GM12878 (cell line): Measurements from ENCODE around the gene PALD1. TPM values are rescaled to one million over a fixed set of nuclear protein-coding genes. Genes with fewer than 3 reads are reported as not detected.

Experiments
- ATAC-seq: fragments of 200-7000 bp; cut with Tn5 transposase; 3 replicates; pipeline ENCODE4 v1.9.1; 2020; ENCODE audit warnings: mild to moderate bottlenecking, moderate library complexity
- BruUV-seq: library from RNA; stranded (reverse); fragments of 400-500 nt; replicated peaks from 2 replicates; lab custom pipeline; 2021; lab: Mats Ljungman, UMichigan
- CTCF ChIA-PET: fragments of 300-600 bp; sonication (Branson Sonifier 250); formaldehyde crosslinking; extraction: SDS; loops from one replicate; lab custom pipeline; 2021; ENCODE audit warnings: inconsistent platforms; lab: Yijun Ruan, JAX
- POLR2A ChIA-PET: fragments of 350-600 bp; formaldehyde crosslinking; extraction: SDS; loops from one replicate; lab custom pipeline; 2021; ENCODE audit warnings: inconsistent platforms; lab: Charles Lee
- RAD21 ChIA-PET: fragments of 300-600 bp; sonication (Branson Sonifier 250); formaldehyde crosslinking; loops from one replicate; lab custom pipeline; 2023; ENCODE audit warnings: antibody characterized with exemption; ENCODE audit not compliant: unreplicated experiment; lab: Charles Lee
- SMC1A ChIA-PET: fragments of 300-600 bp; sonication (Branson Sonifier 250); formaldehyde crosslinking; loops from one replicate; lab custom pipeline; 2023; ENCODE audit not compliant: unreplicated experiment, uncharacterized antibody; lab: Charles Lee
- DNase-seq: peaks from one replicate; pipeline ENCODE4 v3.0.0-alpha.2; 2011; ENCODE audit warnings: low read depth, low spot score
- FAIRE-seq: peaks from 3 replicates; lab custom pipeline; 2011; peaks lifted over from hg19 to GRCh38; lab: Jason Lieb, UNC
- H2AFZ ChIP-seq: 2 replicates; pipeline ENCODE4 v1.6.0; 2011; ENCODE audit warnings: low read depth, low read length, control low read depth; ENCODE audit not compliant: control insufficient read depth
- H3K27ac ChIP-seq: 2 replicates; pipeline ENCODE4 v1.5.1; 2011; ENCODE audit warnings: control low read depth; ENCODE audit not compliant: control insufficient read depth, insufficient read depth
- H3K27me3 ChIP-seq, 2 experiments: replicated peaks in 1 of 2; 2 replicates each; pipeline versions ENCODE4 v1.6.0 to v1.6.1; 2011; ENCODE audit warnings: low read length in 1 of 2; ENCODE audit not compliant: control insufficient read depth in 2 of 2, insufficient read depth in 2 of 2
- H3K36me3 ChIP-seq, 2 experiments: 2 replicates each; pipeline ENCODE4 v1.5.1; 2011; ENCODE audit warnings: low read length in 1 of 2; ENCODE audit not compliant: control insufficient read depth in 2 of 2, insufficient read depth in 2 of 2
- H3K4me1 ChIP-seq: 2 replicates; pipeline ENCODE4 v1.6.1; 2011; ENCODE audit warnings: mild to moderate bottlenecking, low read length, moderate library complexity, mixed read lengths; ENCODE audit not compliant: control insufficient read depth, insufficient read depth
- H3K4me2 ChIP-seq: 2 replicates; pipeline ENCODE4 v1.6.0; 2011; ENCODE audit warnings: control low read depth; ENCODE audit not compliant: control insufficient read depth, insufficient read depth
- H3K4me3 ChIP-seq: fragments of 200-600 bp; sonication (generic); 2 replicates; pipeline ENCODE4 v1.5.1; 2016
- H3K79me2 ChIP-seq: 2 replicates; pipeline ENCODE4 v1.6.0; 2011; ENCODE audit warnings: low read length; ENCODE audit not compliant: control insufficient read depth, insufficient read depth
- H3K9ac ChIP-seq: 2 replicates; pipeline ENCODE4 v1.8.0; 2011; ENCODE audit warnings: low read length, control low read depth, mixed read lengths; ENCODE audit not compliant: control insufficient read depth, insufficient read depth
- H3K9me3 ChIP-seq: replicated peaks from 3 replicates; pipeline ENCODE4 v1.5.1; 2011; ENCODE audit warnings: mild to moderate bottlenecking, low read length; ENCODE audit not compliant: control insufficient read depth, insufficient read depth
- H4K20me1 ChIP-seq: 2 replicates; pipeline ENCODE4 v1.6.0; 2011; ENCODE audit not compliant: control insufficient read depth, insufficient read depth
- FOXK2 ChIP-seq: fragments of 450-650 bp; IDR thresholded peaks from 2 replicates; pipeline ENCODE4 v1.6.1; 2017; ENCODE audit warnings: mild to moderate bottlenecking, moderate library complexity
- FOXM1 ChIP-seq: IDR thresholded peaks from 2 replicates; pipeline ENCODE4 v1.6.1; 2012; ENCODE audit warnings: low read depth, mild to moderate bottlenecking, inconsistent platforms, low read length, moderate library complexity
- SMARCA5 ChIP-seq: fragments of 450-650 bp; IDR thresholded peaks from 2 replicates; pipeline ENCODE4 v1.6.1; 2017; ENCODE audit warnings: mild to moderate bottlenecking
- SP1 ChIP-seq: IDR thresholded peaks from one replicate; pipeline ENCODE4 v1.6.1; 2011; ENCODE audit warnings: low read depth, low read length
- SRF ChIP-seq, 2 experiments: IDR thresholded peaks; 2 replicates each; pipeline ENCODE4 v1.6.1; 2011; ENCODE audit warnings: low read depth in 2 of 2, low read length in 2 of 2, mild to moderate bottlenecking in 1 of 2, moderate library complexity in 1 of 2
- STAT1 ChIP-seq: fragments of 450-650 bp; conservative IDR thresholded peaks from 2 replicates; pipeline ENCODE4 v1.6.1; 2014; ENCODE audit warnings: antibody characterized with exemption, mild to moderate bottlenecking
- ZBTB40 ChIP-seq: fragments of 450-650 bp; IDR thresholded peaks from 2 replicates; pipeline ENCODE4 v1.6.1; 2016; ENCODE audit warnings: mild to moderate bottlenecking, moderate library complexity, borderline replicate concordance
- WGBS: methylation state at CpG from one replicate; pipeline ENCODE4 v1.1.6; 2016; ENCODE audit warnings: low lambda C conversion rate; ENCODE audit not compliant: insufficient replicate concordance, insufficient coverage; ENCODE audit errors: missing lambda C conversion rate; 5-methylcytosine and 5-hydroxymethylcytosine counted together
- in situ Hi-C: fragments of 300-500 bp; cut with MboI; formaldehyde crosslinking; loops from 9 replicates; pipeline ENCODE4 v1.14.3; 2018; ENCODE audit warnings: mixed read lengths
- intact Hi-C: fragments of 100-400 bp; cut with micrococcal nuclease; formaldehyde crosslinking; loops from one replicate; pipeline ENCODE4 v1.14.2; 2022; ENCODE audit not compliant: unreplicated experiment
- polyA plus RNA-seq, 11 experiments: library from polyadenylated mRNA; depleted of rRNA in 4 of 11; unstranded in 6 of 11; stranded (reverse) in 5 of 11; fragments of >200 nt; fragmentation: Nextera tagmentation in 4 of 11; fragmentation: Illumina TruSeq in 1 of 11; extraction: Ambion mirVana in 4 of 11; extraction: Trizol in 1 of 11; gene quantifications; 1 replicate in 1 of 11; 2 replicates in 10 of 11; pipeline versions ENCODE4 v1.2.1 to v1.2.3, GENCODE V29; 2011 to 2016; ENCODE audit warnings: inconsistent platforms in 2 of 11, missing spikeins in 2 of 11, low read depth in 1 of 11
- total RNA-seq, 4 experiments: library from RNA; depleted of rRNA in 3 of 4; stranded (reverse); fragments of >200 nt in 3 of 4; fragmentation: Illumina TruSeq in 1 of 4; extraction: Trizol in 1 of 4; gene quantifications; 2 replicates each; pipeline versions ENCODE4 v1.2.1 to v1.2.3, GENCODE V29; 2013 to 2021

Gene PALD1
- total and polyA plus RNA-seq, 10 of the 15 experiments (the other 5 are each of a cell fraction or from before 2014, with no cell fraction given), result 0.43 to 20.9 (median 9.0) TPM

- Histone ChIP-seq H3K79me2 (no peaks in the 10 kb centered on the region), H2AFZ (no peak overlapping the region), H3K27me3 (no peaks in the 10 kb centered on the region), H4K20me1 (no peaks in the 10 kb centered on the region), H3K9ac (no peak overlapping the region), H3K27ac (no peak overlapping the region), H3K4me3 (no peak overlapping the region), H3K4me1 (no peaks in the 10 kb centered on the region), H3K4me2 (no peak overlapping the region), H3K36me3 (peaks cover 2 to 3% of the 10 kb centered on the region in 2 experiments), H3K9me3 (no peaks in the 10 kb centered on the region)
- no peak for FAIRE-seq
- RAD21 ChIA-PET, result interaction anchor here (1.2 to 1.6 kb wide), 2 partner anchors 71 kb away, joined by 3 to 4 read pairs; no protein-coding TSS in a partner anchor
- no TSS peak for BruUV-seq
- no peak for DNase-seq
- no peak for ATAC-seq
- in situ Hi-C loops, result no loop called here
- CTCF ChIA-PET, result interaction anchor here (1.2 to 4.5 kb wide), 2 partner anchors 17 to 71 kb away, joined by 4 to 21 read pairs; no protein-coding TSS in a partner anchor
- intact Hi-C loops, result no loop called here
- TF ChIP-seq ZBTB40 (no peak), SRF (IDR thresholded peaks at IDR 0.05; ENCODE audit: low read depth in 2 of 2, low read length in 2 of 2) (no peak), SMARCA5 (no peak), FOXM1 (no peak), STAT1 (no peak), FOXK2 (no peak), SP1 (no peak)
- POLR2A ChIA-PET, result no interaction called here
- SMC1A ChIA-PET, result no interaction called here
- 68% methylated on average over 17 of the region's 17 CpGs for WGBS
These were observed 54.1 kb downstream of the PALD1 start for GRCh38 chr10:70532554-70533188.
